Neural progenitor cell (in vitro differentiated cells): ENCODE measurements around the gene PHKA2.

ENCODE experiments used
- EZH2 ChIP-seq: fragments of 200-600 bp; sonication (generic); IDR thresholded peaks from 2 replicates; pipeline ENCODE4 v1.6.1; 2017; ENCODE audit warnings: antibody characterized with exemption, mild to moderate bottlenecking, moderate library complexity
- TF ChIP-seq, protein P1 (sequence below): fragments of 200-600 bp; sonication (generic); IDR thresholded peaks from 2 replicates; pipeline ENCODE4 v1.5.1; 2017; ENCODE audit warnings: antibody characterized with exemption, mild to moderate bottlenecking

DNA sequence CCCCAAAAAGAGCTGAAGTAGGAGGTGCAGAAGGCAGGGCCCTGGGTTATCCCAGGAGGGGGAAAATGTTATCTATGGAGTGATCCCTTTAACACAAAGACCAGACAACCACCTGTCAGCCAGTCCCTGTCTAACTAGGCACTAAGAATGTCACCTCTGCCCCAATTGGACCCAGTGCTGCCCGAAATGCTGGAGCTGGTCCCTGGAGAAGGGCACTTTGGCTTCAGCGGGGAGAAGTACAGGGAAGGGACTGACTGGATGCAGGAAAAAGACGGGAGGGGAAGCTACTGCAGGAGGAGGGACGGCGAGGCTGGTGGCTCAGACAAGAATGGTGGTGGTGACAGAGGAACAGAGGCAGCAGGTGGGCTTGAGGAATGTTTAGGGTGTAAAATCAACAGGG lies 17.3 kb downstream of the PHKA2 start:
- TF ChIP-seq, protein P1, sequence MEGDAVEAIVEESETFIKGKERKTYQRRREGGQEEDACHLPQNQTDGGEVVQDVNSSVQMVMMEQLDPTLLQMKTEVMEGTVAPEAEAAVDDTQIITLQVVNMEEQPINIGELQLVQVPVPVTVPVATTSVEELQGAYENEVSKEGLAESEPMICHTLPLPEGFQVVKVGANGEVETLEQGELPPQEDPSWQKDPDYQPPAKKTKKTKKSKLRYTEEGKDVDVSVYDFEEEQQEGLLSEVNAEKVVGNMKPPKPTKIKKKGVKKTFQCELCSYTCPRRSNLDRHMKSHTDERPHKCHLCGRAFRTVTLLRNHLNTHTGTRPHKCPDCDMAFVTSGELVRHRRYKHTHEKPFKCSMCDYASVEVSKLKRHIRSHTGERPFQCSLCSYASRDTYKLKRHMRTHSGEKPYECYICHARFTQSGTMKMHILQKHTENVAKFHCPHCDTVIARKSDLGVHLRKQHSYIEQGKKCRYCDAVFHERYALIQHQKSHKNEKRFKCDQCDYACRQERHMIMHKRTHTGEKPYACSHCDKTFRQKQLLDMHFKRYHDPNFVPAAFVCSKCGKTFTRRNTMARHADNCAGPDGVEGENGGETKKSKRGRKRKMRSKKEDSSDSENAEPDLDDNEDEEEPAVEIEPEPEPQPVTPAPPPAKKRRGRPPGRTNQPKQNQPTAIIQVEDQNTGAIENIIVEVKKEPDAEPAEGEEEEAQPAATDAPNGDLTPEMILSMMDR: no peak
- TF ChIP-seq EZH2: no peak
